ELR (cell line): ENCODE data around the gene ALOX5.
"Not testable (repeated sequence)": the region's sequence is repeated elsewhere in the genome, so short reads cannot be mapped to it uniquely, and the experiment has no call there.

ENCODE experiments used
- DNase-seq: peaks from one replicate; pipeline ENCODE4 v3.0.0-alpha.2; 2015; ENCODE audit warnings: low read depth

ALOX5 gene

GRCh38 chr10:45374350-45375052, 485 bp downstream of the ALOX5 start:
- no peak for DNase-seq

- DNase-seq, result no peak
Measured at GRCh38 chr10:45375101-45375500, 1.1 kb downstream of the ALOX5 start.

- no peak for DNase-seq
Measured at GRCh38 chr10:45375716-45376231, 1.8 kb downstream of the ALOX5 start.

- DNase-seq, result no peak
Measured at GRCh38 chr10:45376371-45376801, 2.4 kb downstream of the ALOX5 start.

- no peak for DNase-seq
Measured at GRCh38 chr10:45377321-45377720, 3.3 kb downstream of the ALOX5 start.

- no peak for DNase-seq
Measured at GRCh38 chr10:45377858-45378257, 3.8 kb downstream of the ALOX5 start.

GRCh38 chr10:45378914-45379726, 5.1 kb downstream of the ALOX5 start:
- DNase-seq, result no peak

GRCh38 chr10:45379891-45380540, 6.0 kb downstream of the ALOX5 start:
- DNase-seq, result no peak

GRCh38 chr10:45380903-45381620, 7.0 kb downstream of the ALOX5 start:
- DNase-seq, result no peak

- no peak for DNase-seq
Measured at GRCh38 chr10:45382591-45382990, 8.6 kb downstream of the ALOX5 start.

GRCh38 chr10:45383682-45384330, 9.8 kb downstream of the ALOX5 start:
- DNase-seq, result no peak

GRCh38 chr10:45386657-45387056, 12.6 kb downstream of the ALOX5 start:
- no peak for DNase-seq

- no peak for DNase-seq
Measured at GRCh38 chr10:45387096-45387893, 13.3 kb downstream of the ALOX5 start.

GRCh38 chr10:45389671-45390070, 15.7 kb downstream of the ALOX5 start:
- not testable (repeated sequence) for DNase-seq

GRCh38 chr10:45391636-45392035, 17.6 kb downstream of the ALOX5 start:
- DNase-seq, result not testable (repeated sequence)

- no peak for DNase-seq
Measured at GRCh38 chr10:45395554-45395953, 21.5 kb downstream of the ALOX5 start.

GRCh38 chr10:45398595-45398994, 24.6 kb downstream of the ALOX5 start:
- DNase-seq, result no peak

GRCh38 chr10:45399113-45399512, 25.1 kb downstream of the ALOX5 start:
- no peak for DNase-seq

- DNase-seq, result peak; percentile 65
Measured at GRCh38 chr10:45403151-45403550, 29.1 kb downstream of the ALOX5 start.

GRCh38 chr10:45404087-45404769, 30.2 kb downstream of the ALOX5 start:
- DNase-seq, result peak; percentile 14
